ENCODE data around the gene ENPEP. TPM values are rescaled to one million over a fixed set of nuclear protein-coding genes. Genes with fewer than 3 reads are reported as not detected.

The ENPEP gene
- total RNA-seq, 4 donors from 2014 or later, result 0.80 to 6.2 (median 1.5) TPM

DNA sequence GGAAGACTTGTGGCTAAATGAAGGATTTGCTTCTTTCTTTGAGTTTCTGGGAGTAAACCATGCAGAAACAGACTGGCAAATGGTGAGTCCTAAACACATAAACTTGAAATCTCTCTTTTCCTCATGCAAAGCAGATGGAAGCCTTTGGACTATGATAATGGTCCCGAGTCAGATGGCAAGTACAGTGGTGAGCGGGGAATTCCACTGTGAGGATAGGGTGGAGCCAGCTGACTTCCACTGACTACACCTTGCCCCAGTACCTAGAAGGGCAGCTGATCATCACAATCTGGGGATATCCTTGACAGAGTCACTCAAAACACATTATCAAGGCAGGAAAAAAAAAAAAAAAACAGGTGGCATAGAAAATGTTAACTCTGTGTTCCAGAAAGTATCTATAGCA lies 34.3 kb downstream of the ENPEP start:
- Histone ChIP-seq H3K4me3 (no peak overlapping the region), H3K36me3 (no peaks in the 10 kb centered on the region), H3K4me1 (peaks cover 0 to 2% (median 0%) of the 10 kb centered on the region in 4 donors), H3K27ac (no peak overlapping the region), H3K27me3 (no peaks in the 10 kb centered on the region), H3K9me3 (no peaks in the 10 kb centered on the region)
- in situ Hi-C loops (cut with MboI; ENCODE audit: low pct_ligation_motif_present in 1 of 4, low pct_unique_long_range_greater_than_20kb in 1 of 4, low sequenced_read_pairs in 3 of 4) (loop anchor here (25.0 kb wide), 3 partner anchors 173 to 1098 kb away; no protein-coding TSS in a partner anchor), intact Hi-C loops (cut with DNase I; ENCODE audit: low total_unique reads) (no loop called here)
- peak; percentile 17 for DNase-seq
- 0 to 61% methylated on average over 1 to 2 of the region's 2 CpGs for WGBS, 2 donors (ENCODE audit: low coverage in 1 of 2)
- no peak for TF ChIP-seq EP300 (IDR thresholded peaks at IDR 0.05; ENCODE audit: low read depth)
- no peak for TF ChIP-seq POLR2A (IDR thresholded peaks at IDR 0.05)
- TF ChIP-seq, protein P1, sequence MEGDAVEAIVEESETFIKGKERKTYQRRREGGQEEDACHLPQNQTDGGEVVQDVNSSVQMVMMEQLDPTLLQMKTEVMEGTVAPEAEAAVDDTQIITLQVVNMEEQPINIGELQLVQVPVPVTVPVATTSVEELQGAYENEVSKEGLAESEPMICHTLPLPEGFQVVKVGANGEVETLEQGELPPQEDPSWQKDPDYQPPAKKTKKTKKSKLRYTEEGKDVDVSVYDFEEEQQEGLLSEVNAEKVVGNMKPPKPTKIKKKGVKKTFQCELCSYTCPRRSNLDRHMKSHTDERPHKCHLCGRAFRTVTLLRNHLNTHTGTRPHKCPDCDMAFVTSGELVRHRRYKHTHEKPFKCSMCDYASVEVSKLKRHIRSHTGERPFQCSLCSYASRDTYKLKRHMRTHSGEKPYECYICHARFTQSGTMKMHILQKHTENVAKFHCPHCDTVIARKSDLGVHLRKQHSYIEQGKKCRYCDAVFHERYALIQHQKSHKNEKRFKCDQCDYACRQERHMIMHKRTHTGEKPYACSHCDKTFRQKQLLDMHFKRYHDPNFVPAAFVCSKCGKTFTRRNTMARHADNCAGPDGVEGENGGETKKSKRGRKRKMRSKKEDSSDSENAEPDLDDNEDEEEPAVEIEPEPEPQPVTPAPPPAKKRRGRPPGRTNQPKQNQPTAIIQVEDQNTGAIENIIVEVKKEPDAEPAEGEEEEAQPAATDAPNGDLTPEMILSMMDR (IDR thresholded peaks at IDR 0.05), result no peak
- no peak for TF ChIP-seq POLR2AphosphoS5 (IDR thresholded peaks at IDR 0.05)

DNA sequence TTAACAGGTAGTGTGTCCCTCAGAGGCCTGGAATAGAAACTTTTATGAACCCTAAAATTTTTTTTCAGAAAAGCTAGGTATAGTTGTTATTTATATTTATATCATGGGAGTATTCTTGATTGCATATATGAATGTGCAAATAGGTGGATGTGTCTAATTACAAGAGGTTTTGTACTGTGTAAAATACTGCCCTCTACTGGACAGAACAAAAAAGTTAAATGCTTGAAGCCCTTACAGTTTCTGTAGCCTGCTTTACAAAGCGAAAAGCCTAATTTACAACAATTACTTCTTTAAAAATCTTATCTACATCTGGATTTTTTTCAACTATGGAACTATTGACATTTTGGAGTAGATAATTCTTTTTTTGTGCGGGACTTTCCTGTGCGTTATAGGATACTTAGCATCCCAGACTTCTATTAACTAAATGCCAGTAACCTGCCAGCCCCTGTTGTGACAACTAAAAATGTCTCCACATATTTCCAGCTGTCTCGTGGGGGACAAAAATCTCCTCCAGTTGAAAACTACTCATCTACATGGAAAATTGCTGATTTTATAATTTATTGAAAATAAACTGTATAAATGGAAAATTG lies 35.1 kb downstream of the ENPEP start:
- TF ChIP-seq POLR2A (IDR thresholded peaks at IDR 0.05), result no peak
- no peak for TF ChIP-seq POLR2AphosphoS5 (IDR thresholded peaks at IDR 0.05)
- no peak for TF ChIP-seq EP300 (IDR thresholded peaks at IDR 0.05; ENCODE audit: low read depth)
- TF ChIP-seq, protein P1 (IDR thresholded peaks at IDR 0.05), result peak; percentile 63 to 76 (median 65)
- H3K4me1 ChIP-seq, result peaks cover 0 to 9% (median 1%) of the 10 kb centered on the region in 4 donors
- in situ Hi-C loops (cut with MboI; ENCODE audit: low pct_ligation_motif_present in 1 of 4, low pct_unique_long_range_greater_than_20kb in 1 of 4, low sequenced_read_pairs in 3 of 4) (loop anchor here (25.0 kb wide), 3 partner anchors 174 to 1099 kb away; no protein-coding TSS in a partner anchor), intact Hi-C loops (cut with DNase I; ENCODE audit: low total_unique reads) (no loop called here)
- no peak overlapping the region for H3K27ac ChIP-seq
- H3K36me3 ChIP-seq, result no peaks in the 10 kb centered on the region
- DNase-seq, result no peak
- 39 to 46% methylated on average over 4 of the region's 4 CpGs for WGBS, 2 donors (ENCODE audit: low coverage in 1 of 2)
- H3K4me3 ChIP-seq, result no peak overlapping the region
- H3K9me3 ChIP-seq, result no peaks in the 10 kb centered on the region
- no peaks in the 10 kb centered on the region for H3K27me3 ChIP-seq

DNA sequence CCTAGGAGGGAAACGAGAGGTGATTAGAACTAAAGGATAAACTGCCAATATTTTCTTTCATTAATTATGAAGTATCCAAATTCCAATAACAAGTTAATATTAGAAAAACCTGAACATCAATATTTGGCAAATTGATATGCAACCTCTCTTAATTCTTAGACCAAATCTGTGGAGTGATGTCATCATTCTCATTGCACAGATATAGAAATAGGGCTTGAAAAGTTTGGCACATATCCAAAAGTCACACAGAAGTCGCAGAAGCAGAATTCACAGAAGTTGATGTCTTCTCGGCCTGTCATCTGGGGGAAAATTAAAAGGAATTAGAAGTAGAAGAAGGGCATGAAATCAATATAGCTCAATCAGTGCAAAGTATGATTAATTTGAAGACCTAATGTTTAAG lies 36.9 kb downstream of the ENPEP start:
- in situ Hi-C loops (cut with MboI; ENCODE audit: low pct_ligation_motif_present in 1 of 4, low pct_unique_long_range_greater_than_20kb in 1 of 4, low sequenced_read_pairs in 3 of 4), result loop anchor here (25.0 kb wide), 3 partner anchors 176 to 1101 kb away; no protein-coding TSS in a partner anchor
- TF ChIP-seq POLR2AphosphoS5 (IDR thresholded peaks at IDR 0.05) (no peak), POLR2A (IDR thresholded peaks at IDR 0.05) (no peak), EP300 (IDR thresholded peaks at IDR 0.05; ENCODE audit: low read depth) (no peak)
- TF ChIP-seq, protein P1 (IDR thresholded peaks at IDR 0.05), result no peak

DNA sequence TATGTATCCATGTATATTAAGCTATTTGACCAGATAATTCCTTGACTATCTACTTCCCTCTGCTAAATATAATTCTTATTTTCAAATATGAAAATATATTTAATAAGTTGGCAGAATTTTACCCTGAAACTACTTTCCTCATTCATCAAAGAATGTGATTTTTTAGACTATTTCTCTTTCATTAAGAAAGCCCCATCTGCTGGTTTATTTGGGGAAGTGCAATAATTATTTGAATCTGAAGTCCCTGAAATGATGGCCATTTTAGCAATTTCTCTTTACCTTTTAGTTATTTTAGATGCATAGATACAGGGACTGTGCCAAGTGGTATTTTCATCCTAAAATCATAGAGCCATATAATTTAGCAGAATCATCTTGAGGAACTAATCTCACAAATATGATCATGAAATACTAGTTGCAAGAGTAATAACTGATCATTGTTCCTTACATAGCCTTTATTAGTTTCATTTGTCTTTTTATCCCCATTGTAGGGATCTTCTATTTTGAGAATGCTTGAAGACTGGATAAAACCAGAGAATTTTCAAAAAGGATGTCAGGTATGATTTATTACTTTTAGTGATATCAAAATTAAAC lies 39.0 kb downstream of the ENPEP start:
- peaks cover 0 to 10% (median 1%) of the 10 kb centered on the region in 4 donors for H3K4me1 ChIP-seq
- no peak overlapping the region for H3K27ac ChIP-seq
- intact Hi-C loops (cut with DNase I; ENCODE audit: low total_unique reads) (loop anchor here (5.0 kb wide), 1 partner anchor 518 kb away; no protein-coding TSS in a partner anchor), in situ Hi-C loops (cut with MboI; ENCODE audit: low pct_ligation_motif_present in 1 of 4, low pct_unique_long_range_greater_than_20kb in 1 of 4, low sequenced_read_pairs in 3 of 4) (loop anchor here (5.0 to 25.0 kb wide), 5 partner anchors 178 to 1103 kb away; no protein-coding TSS in a partner anchor)
- no peaks in the 10 kb centered on the region for H3K27me3 ChIP-seq
- H3K9me3 ChIP-seq, result no peaks in the 10 kb centered on the region
- no peaks in the 10 kb centered on the region for H3K36me3 ChIP-seq
- TF ChIP-seq, protein P1 (IDR thresholded peaks at IDR 0.05), result peak; percentile 52 to 65 (median 59)
- no peak for TF ChIP-seq POLR2AphosphoS5 (IDR thresholded peaks at IDR 0.05)
- DNase-seq, result no peak
- no peak overlapping the region for H3K4me3 ChIP-seq

More for the DNA sequence above, 36.9 kb downstream of the ENPEP start:
- H3K27ac ChIP-seq, result no peak overlapping the region
- peaks cover 0 to 10% (median 1%) of the 10 kb centered on the region in 4 donors for H3K4me1 ChIP-seq
- intact Hi-C loops (cut with DNase I; ENCODE audit: low total_unique reads), result no loop called here
- no peaks in the 10 kb centered on the region for H3K9me3 ChIP-seq
- WGBS, 2 donors (ENCODE audit: low coverage in 1 of 2), result 75 to 79% methylated on average over 2 to 3 of the region's 3 CpGs
- H3K4me3 ChIP-seq, result no peak overlapping the region
- H3K27me3 ChIP-seq, result no peaks in the 10 kb centered on the region
- H3K36me3 ChIP-seq, result no peaks in the 10 kb centered on the region
- no peak for DNase-seq

All from transverse colon (tissue), 4 donors.